ENCODE results near the gene WNT16. TPM values are rescaled to one million over a fixed set of nuclear protein-coding genes. Genes with fewer than 3 reads are reported as not detected.

Gene WNT16
- total RNA-seq, 2 donors from 2014 or later = 0.11 TPM; not detected in 1

- Histone ChIP-seq H3K9me3 (no peaks in the 10 kb centered on the region), H3K4me1 (no peaks in the 10 kb centered on the region), H3K9ac (ENCODE audit: low read depth in 2 of 2, low read length in 2 of 2) (no peak overlapping the region), H3K36me3 (no peaks in the 10 kb centered on the region), H3K27me3 (no peaks in the 10 kb centered on the region), H3K27ac (no peak overlapping the region), H3K4me3 (no peak overlapping the region)
- DNase-seq = no peak
- intact Hi-C loops (cut with DNase I) = no loop called here
- no peak for TF ChIP-seq CTCF (IDR thresholded peaks at IDR 0.05)
Measured at GRCh38 chr7:121373177-121373576, 44.4 kb downstream of the WNT16 start.

GRCh38 chr7:121376979-121377378 lies 48.2 kb downstream of the WNT16 start:
- Histone ChIP-seq H3K9me3 (no peaks in the 10 kb centered on the region), H3K9ac (ENCODE audit: low read depth in 2 of 2, low read length in 2 of 2) (no peak overlapping the region), H3K4me3 (no peak overlapping the region), H3K27me3 (no peaks in the 10 kb centered on the region), H3K4me1 (no peaks in the 10 kb centered on the region), H3K27ac (no peak overlapping the region), H3K36me3 (no peaks in the 10 kb centered on the region)
- no peak for TF ChIP-seq CTCF (IDR thresholded peaks at IDR 0.05)
- DNase-seq = no peak
- intact Hi-C loops (cut with DNase I) = no loop called here

GRCh38 chr7:121379930-121380329 lies 51.1 kb downstream of the WNT16 start:
- H3K4me1 ChIP-seq = no peaks in the 10 kb centered on the region
- DNase-seq = no peak
- no peak overlapping the region for H3K4me3 ChIP-seq
- no peaks in the 10 kb centered on the region for H3K9me3 ChIP-seq
- no peaks in the 10 kb centered on the region for H3K27me3 ChIP-seq
- no peak for TF ChIP-seq CTCF (IDR thresholded peaks at IDR 0.05)
- no peaks in the 10 kb centered on the region for H3K36me3 ChIP-seq
- intact Hi-C loops (cut with DNase I) = no loop called here
- H3K27ac ChIP-seq = no peak overlapping the region
- no peak overlapping the region for H3K9ac ChIP-seq (ENCODE audit: low read depth in 2 of 2, low read length in 2 of 2)

GRCh38 chr7:121382473-121382872 lies 53.7 kb downstream of the WNT16 start:
- Histone ChIP-seq H3K27ac (no peak overlapping the region), H3K4me1 (peaks cover 4% of the 10 kb centered on the region)
- intact Hi-C loops (cut with DNase I) = no loop called here

GRCh38 chr7:121383235-121383910 lies 54.6 kb downstream of the WNT16 start:
- H3K9me3 ChIP-seq = no peaks in the 10 kb centered on the region
- peaks cover 4% of the 10 kb centered on the region for H3K4me1 ChIP-seq
- TF ChIP-seq CTCF (IDR thresholded peaks at IDR 0.05) = no peak
- H3K36me3 ChIP-seq = no peaks in the 10 kb centered on the region
- no peak overlapping the region for H3K4me3 ChIP-seq
- no peaks in the 10 kb centered on the region for H3K27me3 ChIP-seq
- no peak overlapping the region for H3K9ac ChIP-seq (ENCODE audit: low read depth in 2 of 2, low read length in 2 of 2)
- DNase-seq = no peak
- no peak overlapping the region for H3K27ac ChIP-seq
- intact Hi-C loops (cut with DNase I) = no loop called here

More at GRCh38 chr7:121382473-121382872, 53.7 kb downstream of the WNT16 start:
- no peak for TF ChIP-seq CTCF (IDR thresholded peaks at IDR 0.05)
- DNase-seq = no peak
- Histone ChIP-seq H3K9me3 (no peaks in the 10 kb centered on the region), H3K9ac (ENCODE audit: low read depth in 2 of 2, low read length in 2 of 2) (no peak overlapping the region), H3K36me3 (no peaks in the 10 kb centered on the region), H3K4me3 (no peak overlapping the region), H3K27me3 (no peaks in the 10 kb centered on the region)
